AG08395 (cell line): ENCODE measurements around the gene NOTCH1.
A peak's percentile ranks its signal among the peaks of the same experiment; 100 is the strongest.

Experiments used
- DNase-seq: peaks from one replicate; pipeline ENCODE4 v3.0.0; 2012; ENCODE audit warnings: mixed read lengths, low spot score

Gene NOTCH1

DNA sequence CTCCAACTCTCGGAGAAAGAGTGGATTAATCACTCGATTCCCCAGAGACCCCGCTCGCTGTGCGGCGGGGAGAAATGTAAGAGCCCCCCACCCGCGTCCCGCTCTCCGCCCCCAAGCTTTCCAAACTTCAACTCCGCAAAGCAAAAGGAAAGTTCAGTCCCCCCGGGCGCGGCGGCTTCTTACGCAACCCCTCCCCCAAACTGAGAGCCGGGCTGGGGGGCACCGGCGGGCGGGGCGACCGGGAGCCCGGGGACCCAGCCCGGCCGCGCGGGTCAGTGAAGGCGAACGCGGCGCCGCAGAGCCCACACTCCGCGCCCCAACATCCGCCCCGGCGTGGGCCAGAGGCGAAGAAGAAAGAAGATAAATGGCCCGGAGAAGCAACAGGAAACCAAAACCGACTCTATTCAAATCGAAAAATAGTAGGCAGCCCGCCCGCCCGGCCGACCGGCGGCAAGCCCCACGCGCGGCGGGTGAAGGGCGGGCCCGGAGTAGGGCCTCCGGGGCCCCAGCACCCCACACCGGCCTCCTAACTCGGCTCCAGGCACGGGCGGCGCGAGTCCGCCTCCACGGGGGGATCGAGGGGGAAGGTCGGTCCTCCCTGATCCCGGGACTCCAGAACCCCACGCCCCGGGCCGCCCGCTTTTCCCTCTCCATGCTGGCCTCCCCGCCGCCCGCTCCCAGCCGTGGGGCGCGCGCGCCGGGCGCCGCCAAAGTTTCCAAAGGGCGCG is 720 bp downstream of the NOTCH1 start:
- DNase-seq = peak; percentile 16

DNA sequence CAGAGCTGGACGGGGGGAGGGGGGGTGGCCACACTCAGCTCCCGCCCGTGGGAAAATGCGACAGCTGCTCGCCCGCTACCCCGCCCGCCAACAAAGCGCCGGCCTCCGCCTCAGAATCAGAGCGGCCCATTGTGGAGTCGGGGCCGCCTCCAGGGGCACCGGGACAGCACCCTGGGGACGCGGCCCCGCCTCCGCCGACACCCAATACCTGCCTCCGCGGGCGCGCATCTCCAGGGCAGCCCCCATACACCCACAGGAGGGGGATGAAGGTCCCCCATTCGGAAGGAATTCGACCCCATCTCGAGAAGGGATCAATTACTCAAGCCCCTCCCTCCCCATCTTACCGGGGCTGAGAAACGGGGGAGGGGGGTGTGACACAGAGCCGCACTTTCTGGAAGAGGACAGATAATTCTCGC is 1.3 kb downstream of the NOTCH1 start:
- DNase-seq = peak; percentile 56

DNA sequence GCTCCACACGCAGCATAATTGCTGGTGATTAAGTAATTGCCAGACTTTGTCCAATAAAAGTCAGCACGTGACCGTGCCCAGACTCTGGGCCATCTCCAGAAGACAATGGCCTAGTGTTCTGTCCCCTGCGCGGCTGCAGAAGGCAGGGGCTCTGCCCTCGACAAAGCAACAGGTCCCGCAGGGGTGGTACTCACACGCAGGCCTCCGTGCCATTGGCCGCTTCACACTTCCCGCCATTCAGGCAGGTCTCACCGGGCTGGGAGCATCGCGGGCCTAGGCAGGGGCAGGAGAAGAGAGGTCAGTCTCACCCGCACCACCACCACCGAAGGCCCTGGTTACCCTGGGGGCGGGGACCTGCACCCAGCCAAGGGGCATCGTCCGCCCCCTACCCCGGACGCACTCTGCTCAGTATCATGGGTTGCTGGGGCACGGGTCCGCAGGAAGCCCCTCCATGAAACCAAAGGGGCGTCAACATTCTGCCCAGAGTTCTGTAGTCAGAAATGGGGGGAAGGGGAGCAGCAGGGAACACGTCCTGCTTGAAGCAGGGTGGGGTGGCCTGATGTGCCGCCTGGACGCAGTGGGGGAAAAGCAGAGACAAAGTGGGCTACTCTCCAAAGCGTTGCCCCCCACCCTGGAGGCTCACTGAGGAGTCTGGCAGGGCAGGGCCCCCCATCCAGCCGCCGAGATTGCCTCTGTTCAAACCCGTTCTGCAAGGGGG is 1.9 kb downstream of the NOTCH1 start:
- DNase-seq = no peak

DNA sequence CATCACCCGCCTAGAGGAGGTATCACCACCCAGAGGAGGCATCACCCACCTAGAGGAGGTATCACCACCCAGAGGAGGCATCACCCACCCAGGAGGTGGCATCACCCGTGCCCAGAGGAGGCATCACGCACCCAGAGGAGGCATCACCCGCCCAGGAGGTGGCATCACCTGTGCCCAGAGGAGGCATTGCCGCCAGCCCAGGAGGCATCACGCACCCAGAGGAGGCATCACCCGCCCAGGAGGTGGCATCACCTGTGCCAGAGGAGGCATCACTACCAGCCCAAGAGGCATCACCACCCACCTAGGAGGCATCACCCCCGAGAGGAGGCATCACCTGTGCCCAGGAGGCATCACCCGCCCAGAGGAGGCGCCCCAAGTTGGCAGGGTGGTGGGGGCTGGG is 2.6 kb downstream of the NOTCH1 start:
- DNase-seq = no peak

DNA sequence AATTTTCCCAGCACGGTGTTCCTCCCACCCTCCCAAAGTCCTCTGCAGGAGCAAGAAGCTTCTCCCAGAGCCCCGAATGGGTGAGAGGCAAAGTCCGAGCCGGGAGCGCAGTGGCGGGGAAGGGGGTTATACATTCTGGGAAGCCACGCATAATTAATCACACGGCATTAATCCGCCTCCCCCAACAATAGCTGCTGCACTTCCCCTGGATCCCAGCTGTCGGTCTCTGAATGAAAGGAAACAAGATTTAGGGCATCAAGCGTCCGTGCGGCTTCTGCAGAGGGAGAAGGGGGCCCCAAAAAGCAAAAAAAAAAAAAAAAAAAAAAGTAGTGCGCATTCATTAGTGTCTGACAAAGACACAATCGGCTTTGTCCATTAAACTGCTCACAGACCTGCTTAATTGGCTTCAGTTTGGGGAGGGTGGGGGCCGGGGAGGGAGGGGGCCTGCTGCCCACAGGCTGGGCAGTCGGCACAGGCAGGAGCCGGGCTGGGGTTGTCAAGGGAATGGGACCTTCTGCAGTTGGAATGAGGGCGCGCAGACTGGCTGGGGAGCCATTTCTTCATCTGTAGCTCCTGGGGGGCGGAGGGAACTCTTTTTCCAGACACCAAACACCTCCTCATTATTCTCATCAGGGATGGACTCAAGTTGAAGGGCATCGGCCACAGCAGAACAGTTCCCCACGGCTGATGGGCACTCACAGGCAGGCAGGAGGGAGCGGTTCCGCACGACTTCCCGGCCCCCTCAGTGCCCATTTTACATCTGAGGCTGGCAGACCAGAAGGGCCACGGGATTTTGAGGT is 3.4 kb downstream of the NOTCH1 start:
- no peak for DNase-seq

DNA sequence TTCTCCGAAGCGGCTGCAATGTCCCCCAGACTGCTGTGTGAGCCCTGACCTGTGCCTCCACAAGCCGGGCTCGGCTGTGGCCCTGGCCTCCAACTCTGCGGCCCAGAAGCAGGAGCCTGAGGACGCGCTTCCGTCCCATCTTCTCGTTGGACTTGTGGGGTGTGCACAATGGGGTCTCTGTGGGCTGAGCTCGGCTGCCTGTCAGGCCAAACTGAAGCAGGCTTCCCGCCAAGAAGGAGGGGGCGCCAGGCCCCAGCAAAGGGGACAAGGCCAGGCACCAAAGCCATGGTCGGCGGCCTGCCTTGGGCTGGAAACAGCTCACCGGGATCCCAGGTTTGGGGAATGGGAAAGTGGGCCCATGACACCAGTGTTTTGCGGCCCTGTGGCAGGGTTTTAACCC is 4.1 kb downstream of the NOTCH1 start:
- no peak for DNase-seq

DNA sequence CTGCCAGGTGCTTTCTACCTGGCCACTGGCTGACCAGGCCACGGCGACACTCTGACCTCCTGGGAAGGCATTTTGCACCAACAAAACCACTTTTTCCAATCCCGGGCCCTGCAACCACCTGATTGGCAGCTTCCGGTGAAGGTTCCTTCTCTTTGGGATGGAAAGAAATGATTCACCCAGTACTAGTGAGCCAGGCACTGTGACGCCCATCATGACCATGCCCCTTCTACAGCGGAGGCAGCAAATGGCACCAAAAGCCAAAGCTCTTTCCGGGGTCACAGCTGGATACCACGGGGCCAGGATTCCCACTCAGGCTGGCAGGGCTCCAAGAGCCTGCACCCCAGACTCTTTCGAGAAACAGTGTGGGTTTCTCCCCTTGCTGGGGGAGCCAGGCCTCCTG is 4.7 kb downstream of the NOTCH1 start:
- no peak for DNase-seq

DNA sequence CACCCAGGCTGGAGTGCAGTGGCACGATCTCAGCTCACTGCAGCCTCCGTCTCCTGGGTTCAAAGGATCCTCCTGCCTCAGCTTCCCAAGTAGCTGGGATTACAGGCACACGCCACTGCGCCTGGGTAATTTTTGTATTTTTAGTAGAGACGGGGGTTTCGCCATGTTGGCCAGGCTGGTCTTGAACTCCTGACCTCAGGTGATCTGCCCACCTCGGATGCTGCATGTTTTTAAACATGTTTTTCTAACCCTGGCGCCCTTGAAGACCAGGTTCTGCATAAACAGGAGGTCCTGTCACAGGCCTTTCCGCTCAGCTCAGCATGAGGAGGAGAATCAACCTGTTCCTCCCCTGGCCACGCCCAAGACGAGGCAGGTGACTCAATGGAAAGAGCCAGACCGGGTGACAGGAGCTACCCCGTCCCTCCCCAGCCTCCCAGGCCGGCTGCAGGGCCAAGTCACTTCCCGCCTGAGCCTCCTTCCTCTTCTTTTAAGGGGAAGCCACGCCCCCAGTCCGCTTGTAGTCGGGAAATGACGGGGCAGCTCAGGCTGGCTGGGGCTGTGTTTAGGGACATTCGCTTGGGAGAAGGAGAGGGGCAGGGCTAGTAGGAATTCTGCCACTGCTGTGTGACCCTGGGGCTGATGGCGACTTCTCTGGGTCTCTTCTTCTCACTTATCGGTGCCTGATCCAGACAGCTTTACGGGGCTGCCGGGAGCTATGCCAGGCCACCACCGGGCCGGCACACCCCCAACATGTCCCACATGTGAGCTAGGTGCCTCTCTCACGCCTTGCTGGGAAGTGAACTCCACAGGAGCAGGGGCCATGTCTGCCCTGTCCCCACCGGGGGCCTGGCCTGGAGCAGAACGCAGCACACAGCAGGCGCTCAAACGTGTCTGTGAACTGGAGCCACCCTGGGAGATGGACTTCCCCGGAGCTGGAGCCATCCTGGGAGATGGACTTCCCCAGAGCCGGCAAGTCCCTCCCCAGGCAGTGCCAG is 6.1 kb downstream of the NOTCH1 start:
- DNase-seq = peak; percentile 50

DNA sequence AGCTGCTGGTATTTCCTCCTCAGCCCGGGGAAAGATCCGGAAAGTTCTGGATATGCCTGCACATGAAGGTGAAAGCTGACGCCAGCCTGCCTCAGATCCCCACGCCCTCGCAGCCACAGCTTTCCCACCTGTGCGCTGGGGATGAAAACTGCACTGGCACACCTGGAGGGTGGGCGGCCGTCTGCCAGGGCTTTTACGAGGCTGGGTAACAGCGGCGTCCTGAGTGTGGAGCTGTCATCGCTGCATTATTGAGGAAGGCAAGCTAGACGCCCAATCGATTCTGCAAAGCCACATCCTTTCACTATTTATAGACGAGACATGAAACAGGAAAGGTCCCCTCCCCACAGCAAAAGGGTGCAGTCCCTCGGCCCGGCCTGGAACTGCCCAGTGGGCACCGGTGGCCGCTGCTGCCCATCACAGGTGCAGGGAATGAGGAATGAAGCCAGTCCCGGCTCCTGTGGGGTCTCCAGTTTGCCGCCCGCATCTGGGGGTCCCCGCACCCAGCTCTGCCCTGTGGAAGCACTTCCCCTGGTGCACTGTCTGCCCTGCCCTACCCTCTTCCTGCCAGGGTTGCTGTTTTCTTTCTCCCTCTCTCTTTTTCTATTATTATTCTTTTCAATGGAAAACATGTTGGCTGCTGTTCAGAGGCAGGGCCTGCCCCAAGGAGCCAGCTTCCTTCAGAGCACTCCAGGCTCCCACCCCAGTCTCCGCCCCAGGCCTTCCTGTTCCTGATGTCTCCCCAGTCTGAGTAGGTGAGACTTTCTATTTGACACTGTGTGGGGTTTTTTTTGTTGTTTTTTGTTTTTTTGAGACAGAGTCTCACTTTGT is 7.0 kb downstream of the NOTCH1 start:
- no peak for DNase-seq

DNA sequence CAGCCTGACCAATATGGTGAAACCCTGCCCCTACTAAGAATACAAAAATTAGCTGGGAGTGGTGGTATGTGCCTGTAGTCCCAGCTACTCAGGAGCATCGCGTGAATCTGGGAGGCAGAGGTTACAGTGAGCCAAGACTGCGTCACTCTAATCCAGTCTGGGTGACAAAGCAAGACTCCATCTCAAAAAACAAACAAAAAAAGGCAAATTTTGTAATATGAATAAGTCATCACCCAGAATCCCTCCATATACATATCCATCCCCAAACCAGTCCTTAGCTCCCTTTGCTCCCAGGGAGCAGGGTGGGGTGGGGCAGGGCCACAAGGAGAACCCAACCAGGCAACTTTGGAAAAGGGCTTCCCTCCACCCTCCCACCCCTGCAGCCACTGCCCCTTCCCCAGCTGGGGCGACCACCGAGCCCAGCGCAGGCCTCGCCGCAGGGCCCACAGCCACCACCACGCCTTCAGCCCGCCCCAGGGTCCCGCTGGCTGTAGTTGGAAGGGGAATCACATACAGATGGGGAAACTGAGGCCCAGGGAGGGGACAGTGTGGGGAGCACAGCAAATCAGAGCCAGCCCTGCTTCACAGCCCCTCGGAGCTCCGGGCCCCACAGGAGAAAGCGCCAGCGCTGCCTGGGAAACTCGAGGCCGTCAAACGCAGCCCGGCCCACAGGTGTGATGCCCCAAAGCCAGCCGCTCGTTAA is 7.8 kb downstream of the NOTCH1 start:
- DNase-seq = no peak

DNA sequence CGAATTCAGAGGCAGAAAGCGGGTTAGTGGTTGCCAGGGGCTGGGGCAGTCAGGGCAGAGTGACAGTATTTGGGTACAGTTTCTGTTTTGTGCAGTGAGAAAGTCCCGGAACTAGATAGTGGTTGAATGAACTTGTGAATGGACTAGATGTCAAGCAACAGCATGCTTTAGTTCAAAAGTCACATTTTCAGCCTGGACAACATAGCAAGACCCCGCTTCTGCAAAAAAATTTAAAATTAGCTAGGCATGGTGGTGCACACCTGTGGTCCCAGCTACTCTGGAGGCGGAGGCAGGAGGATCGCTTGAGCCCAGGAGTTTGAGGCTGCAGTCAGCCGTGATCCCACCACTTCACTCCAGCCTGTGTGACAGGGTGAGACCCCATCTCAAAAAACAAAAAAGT is 8.4 kb downstream of the NOTCH1 start:
- DNase-seq = no peak

DNA sequence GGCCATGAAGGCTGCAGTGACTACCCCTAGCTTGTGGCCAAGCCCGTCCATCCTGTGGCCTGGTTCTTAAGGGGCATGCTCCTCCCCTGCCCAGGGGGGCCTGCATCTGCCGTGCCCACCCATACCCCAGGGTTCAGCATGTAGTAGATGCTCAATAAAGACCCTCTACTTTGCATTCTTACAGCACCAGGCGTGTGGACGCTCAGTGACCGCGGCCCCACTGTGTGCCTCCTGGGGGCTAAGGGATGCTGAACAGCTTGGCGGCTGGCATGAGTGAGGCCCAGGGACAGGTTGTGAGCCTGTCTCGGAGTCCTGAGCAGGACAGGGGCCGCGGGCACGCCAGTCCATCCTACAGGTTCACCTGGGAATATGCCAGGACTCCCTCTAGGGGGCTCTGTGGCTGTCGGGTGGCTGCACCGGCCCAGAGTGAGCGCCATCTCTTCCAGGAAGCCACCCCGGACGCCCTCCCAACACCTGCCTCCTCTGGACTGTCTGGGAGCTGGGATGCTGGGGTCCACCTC is 9.1 kb downstream of the NOTCH1 start:
- DNase-seq = no peak

DNA sequence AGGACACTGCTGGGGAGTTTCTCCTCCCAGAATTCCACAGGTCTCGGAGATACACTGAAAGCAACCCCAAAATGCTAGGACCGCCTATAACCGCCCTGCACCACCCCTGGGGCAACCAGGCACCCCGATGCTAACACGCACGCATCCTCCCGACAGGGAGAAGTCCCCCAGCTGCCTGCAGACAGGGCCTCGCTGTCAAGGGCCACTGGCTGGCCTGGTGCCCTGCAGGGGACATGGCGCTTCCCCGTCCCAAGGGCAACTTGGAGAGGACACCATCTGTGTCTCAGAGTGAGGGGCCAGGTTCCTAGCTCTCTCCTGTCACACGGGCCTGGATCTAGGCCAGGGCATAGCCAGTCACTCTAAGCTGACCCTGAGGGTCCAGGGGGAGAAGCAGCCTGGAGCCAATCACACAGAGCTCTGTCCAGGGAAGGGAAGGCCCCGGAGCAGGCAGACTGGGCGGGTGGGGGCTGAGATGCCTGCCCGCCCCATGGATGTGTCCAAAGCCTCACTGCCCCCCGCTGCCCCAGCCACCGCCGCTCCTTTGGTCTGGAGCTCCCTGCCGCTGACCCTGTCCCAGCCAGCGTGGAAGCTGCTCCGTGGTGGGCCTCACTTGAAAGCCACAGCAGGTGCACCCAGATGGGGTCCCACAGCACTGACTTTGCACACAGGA is 9.7 kb downstream of the NOTCH1 start:
- no peak for DNase-seq

DNA sequence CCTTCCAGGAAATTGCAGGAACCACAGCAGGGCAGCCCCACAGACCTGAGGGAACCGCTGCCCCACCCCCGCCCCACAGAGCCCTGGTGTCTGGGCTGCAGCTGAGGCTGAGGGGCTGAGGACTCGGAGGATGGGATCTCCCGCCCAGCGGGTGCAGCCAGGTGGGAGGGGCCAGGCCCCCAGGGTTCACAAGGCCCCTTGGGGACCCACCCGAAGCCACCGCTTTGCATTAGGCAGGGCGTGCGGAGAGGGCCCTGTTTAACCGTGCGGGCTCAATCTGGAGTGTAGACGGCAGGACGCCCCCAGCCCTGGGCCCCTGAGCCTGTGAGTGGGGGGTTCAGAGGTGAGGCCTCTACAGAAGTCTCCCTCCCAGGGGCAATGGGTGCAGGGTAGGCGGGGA is 10.8 kb downstream of the NOTCH1 start:
- DNase-seq = no peak

DNA sequence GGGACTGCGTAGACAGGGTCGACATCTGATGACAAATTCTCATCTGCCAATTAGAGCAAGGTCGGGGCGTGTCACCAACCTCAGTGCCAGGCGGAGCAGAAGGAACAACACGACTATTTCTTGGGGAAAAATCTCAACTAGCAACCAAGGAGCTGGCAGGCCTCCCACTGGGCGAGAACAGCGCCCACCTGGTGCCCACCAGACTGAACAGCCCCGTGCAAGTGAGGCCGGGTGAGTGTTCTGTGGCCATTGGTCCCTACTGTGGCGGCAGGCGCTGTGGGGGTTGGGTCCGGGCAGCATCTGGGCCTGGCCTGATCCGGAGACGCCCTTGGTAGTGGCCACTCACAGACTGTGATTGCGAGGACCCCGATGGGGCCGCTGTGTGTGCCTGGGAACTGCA is 11.5 kb downstream of the NOTCH1 start:
- DNase-seq = no peak

DNA sequence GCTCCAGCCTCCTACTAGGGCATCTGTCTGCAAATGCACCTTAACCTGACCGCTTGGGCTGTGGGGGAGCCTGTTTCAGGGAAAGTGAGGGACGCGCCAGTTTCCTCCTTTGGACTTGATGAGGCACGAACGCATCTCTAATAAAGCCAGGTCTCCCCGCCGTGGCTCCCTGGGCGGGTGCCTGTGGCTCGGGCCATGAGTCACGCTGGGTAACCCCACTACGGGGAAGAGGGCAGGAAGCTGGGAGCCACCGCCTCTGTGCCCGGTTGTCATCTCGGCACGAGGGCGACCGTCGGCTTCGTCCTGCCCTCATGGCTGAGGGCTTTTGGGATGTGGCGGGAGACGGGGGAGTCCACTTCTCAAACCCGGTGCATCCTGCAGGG is 12.1 kb downstream of the NOTCH1 start:
- no peak for DNase-seq

DNA sequence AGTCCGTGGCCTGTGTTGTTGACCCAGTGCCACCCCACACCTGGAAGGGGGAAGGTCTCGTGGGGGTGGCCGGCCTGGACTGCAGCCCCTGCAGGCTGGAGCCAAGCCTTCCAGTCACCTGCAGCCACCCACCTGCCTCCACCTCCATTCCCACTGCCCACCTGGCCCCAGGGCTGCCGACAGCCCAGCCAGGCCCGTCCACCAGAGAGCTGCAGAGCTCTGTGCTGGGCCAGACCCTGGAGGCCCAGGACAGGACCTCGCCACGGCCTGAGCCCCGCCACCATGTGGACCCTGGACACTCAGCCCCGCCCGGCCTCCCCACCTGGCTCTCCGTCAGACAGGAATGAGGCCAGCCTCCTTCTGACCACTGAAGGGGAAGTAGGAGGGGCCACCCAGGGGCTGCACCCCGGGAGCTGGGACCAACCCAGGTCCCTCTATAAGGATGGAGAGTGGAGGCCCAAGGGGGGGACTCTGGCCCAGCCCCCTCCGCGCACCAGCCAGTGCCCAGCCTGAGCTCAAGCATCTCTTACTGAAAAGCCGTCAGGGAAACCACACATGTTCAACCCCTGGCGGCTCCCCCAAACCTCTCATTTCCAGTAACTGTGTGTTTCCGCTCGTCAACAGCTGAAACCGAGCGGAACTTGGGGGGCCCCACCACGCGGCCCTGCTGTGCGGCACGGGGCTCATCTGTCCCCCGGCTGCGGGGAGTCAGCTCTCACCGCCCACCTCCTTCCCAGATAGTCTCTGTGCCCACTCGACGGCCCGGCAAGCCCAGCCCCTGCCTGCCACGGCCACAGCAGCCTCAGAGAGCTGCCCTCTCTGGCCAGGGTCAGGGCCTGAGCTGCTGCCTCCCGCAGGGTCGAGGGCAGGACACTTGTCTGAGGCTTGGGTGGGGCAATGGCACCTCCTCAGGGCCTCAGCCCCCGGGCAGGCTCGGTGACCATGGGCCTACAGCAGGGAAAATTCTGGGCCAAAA is 12.8 kb downstream of the NOTCH1 start:
- DNase-seq = no peak
